Right lobe of liver (tissue), 4 donors: Measurements from ENCODE around the gene TRIM4.

Experiments
- POLR2A ChIP-seq: fragments of 450-650 bp; IDR thresholded peaks from one replicate; pipeline ENCODE4 v1.6.1; 2017; ENCODE audit warnings: antibody characterized with exemption, mild to moderate bottlenecking
- TF ChIP-seq, protein P1 (sequence below), 4 donors: fragments of 200-600 bp in 3 of 4; fragments of 450-650 bp in 1 of 4; IDR thresholded peaks; one replicate each; pipeline versions ENCODE4 v1.5.1 to v1.8.0; 2016 to 2022; ENCODE audit warnings: antibody characterized with exemption in 4 of 4, mild to moderate bottlenecking in 2 of 4
- donor health status: DM: no; HTN: no; CAD: no.
- donor health status: DM: no; HTN: no; CAD: no.
- donor health status: DM: no; HTN: yes; CAD: no.

DNA sequence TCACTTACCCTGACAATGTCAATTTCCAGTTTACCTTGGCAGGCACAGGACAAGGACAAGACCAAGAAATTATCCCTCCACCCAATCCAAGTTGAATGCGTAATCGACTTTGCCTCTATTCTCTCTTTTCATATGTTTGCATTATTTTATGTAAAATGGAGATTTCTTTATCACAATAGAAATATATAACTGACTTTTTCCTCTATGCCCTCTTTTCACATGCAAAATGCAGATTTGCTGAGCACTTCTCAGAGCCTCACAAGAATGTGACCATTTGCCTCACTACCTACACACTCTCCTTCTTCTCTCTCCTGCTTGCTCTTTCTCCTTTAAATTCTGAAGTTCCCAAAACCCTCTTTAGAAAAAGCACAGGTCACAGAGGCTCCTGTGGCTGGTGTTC is 76.4 kb downstream of the TRIM4 start:
- TF ChIP-seq, protein P1, sequence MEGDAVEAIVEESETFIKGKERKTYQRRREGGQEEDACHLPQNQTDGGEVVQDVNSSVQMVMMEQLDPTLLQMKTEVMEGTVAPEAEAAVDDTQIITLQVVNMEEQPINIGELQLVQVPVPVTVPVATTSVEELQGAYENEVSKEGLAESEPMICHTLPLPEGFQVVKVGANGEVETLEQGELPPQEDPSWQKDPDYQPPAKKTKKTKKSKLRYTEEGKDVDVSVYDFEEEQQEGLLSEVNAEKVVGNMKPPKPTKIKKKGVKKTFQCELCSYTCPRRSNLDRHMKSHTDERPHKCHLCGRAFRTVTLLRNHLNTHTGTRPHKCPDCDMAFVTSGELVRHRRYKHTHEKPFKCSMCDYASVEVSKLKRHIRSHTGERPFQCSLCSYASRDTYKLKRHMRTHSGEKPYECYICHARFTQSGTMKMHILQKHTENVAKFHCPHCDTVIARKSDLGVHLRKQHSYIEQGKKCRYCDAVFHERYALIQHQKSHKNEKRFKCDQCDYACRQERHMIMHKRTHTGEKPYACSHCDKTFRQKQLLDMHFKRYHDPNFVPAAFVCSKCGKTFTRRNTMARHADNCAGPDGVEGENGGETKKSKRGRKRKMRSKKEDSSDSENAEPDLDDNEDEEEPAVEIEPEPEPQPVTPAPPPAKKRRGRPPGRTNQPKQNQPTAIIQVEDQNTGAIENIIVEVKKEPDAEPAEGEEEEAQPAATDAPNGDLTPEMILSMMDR (IDR thresholded peaks at IDR 0.05), result no peak
- TF ChIP-seq POLR2A, result no peak
